H1 (cell line): ENCODE measurements around the gene NWD2. TPM values are rescaled to one million over a fixed set of nuclear protein-coding genes. Genes with fewer than 3 reads are reported as not detected.

Source experiments
- CTCF ChIA-PET: fragments of 300-600 bp; sonication (Branson Sonifier 250); formaldehyde crosslinking; loops from one replicate; lab custom pipeline; 2021; ENCODE audit not compliant: partially characterized antibody; lab: Charles Lee
- POLR2A ChIA-PET: fragments of 300-600 bp; sonication (Branson Sonifier 250); formaldehyde crosslinking; loops from one replicate; lab custom pipeline; 2021; ENCODE audit warnings: inconsistent platforms; ENCODE audit not compliant: partially characterized antibody; lab: Charles Lee
- DNase-seq, 2 experiments: peaks; one replicate each; pipeline versions ENCODE4 v3.0.0 to v3.0.0-alpha.2; 2010 to 2022; ENCODE audit warnings: low spot score in 2 of 2, low read depth in 1 of 2, mixed read lengths in 1 of 2
- FAIRE-seq: peaks from 2 replicates; lab custom pipeline; 2011; peaks lifted over from hg19 to GRCh38; lab: Jason Lieb, UNC
- H2AFZ ChIP-seq: 2 replicates; pipeline ENCODE4 v1.8.1; 2012; ENCODE audit warnings: low read length, inconsistent platforms
- H2AK5ac ChIP-seq: 2 replicates; pipeline ENCODE4 v1.6.1; 2013; ENCODE audit warnings: low read depth, low read length
- H2BK120ac ChIP-seq: replicated peaks from 2 replicates; pipeline ENCODE3; 2013; ENCODE audit warnings: low read depth, low read length, inconsistent platforms
- H2BK12ac ChIP-seq: 2 replicates; pipeline ENCODE4 v1.6.1; 2013; ENCODE audit warnings: low read depth, low read length
- H2BK15ac ChIP-seq: 2 replicates; pipeline ENCODE4 v1.6.1; 2013; ENCODE audit warnings: low read length
- H2BK20ac ChIP-seq: 2 replicates; pipeline ENCODE4 v1.6.1; 2013; ENCODE audit warnings: low read length
- H2BK5ac ChIP-seq: 2 replicates; pipeline ENCODE4 v1.6.1; 2013; ENCODE audit warnings: low read depth, low read length
- H3K14ac ChIP-seq: 2 replicates; pipeline ENCODE4 v1.6.1; 2013; ENCODE audit warnings: inconsistent platforms; ENCODE audit not compliant: insufficient read length
- H3K18ac ChIP-seq: 2 replicates; pipeline ENCODE4 v1.6.1; 2013; ENCODE audit warnings: low read length; ENCODE audit errors: extremely low read depth
- H3K23ac ChIP-seq: 2 replicates; pipeline ENCODE4 v1.6.1; 2013; ENCODE audit warnings: inconsistent platforms; ENCODE audit not compliant: insufficient read length
- H3K23me2 ChIP-seq: 2 replicates; pipeline ENCODE4 v1.6.1; 2013; ENCODE audit warnings: low read depth, low read length
- H3K27ac ChIP-seq: 2 replicates; pipeline ENCODE4 v1.6.1; 2011; ENCODE audit warnings: low read depth, low read length, inconsistent platforms
- H3K27me3 ChIP-seq, 4 experiments: replicated peaks in 1 of 4; 1 replicate in 1 of 4; 2 replicates in 3 of 4; pipeline versions ENCODE4 v1.6.1 to v1.8.1; 2011 to 2013; ENCODE audit warnings: low read length in 3 of 4, mild to moderate bottlenecking in 3 of 4, inconsistent platforms in 2 of 4, mixed read lengths in 2 of 4, moderate library complexity in 1 of 4; ENCODE audit not compliant: control insufficient read depth in 3 of 4, insufficient read depth in 3 of 4; ENCODE audit errors: extremely low read depth in 1 of 4
- H3K36me3 ChIP-seq, 4 experiments: 2 replicates each; pipeline versions ENCODE4 v1.6.1 to v1.8.1; 2011 to 2013; ENCODE audit warnings: mild to moderate bottlenecking in 4 of 4, low read length in 3 of 4, moderate library complexity in 2 of 4, control low read depth in 1 of 4, inconsistent platforms in 1 of 4; ENCODE audit not compliant: insufficient read depth in 4 of 4, control insufficient read depth in 2 of 4
- H3K4ac ChIP-seq: replicated peaks from 2 replicates; pipeline ENCODE3; 2013; ENCODE audit warnings: low read length, low read depth, mixed read lengths, inconsistent platforms; ENCODE audit not compliant: insufficient read length
- H3K4me1 ChIP-seq, 4 experiments: replicated peaks in 1 of 4; 1 replicate in 1 of 4; 2 replicates in 3 of 4; pipeline versions ENCODE4 v1.6.1 to v1.8.1; 2011 to 2013; ENCODE audit warnings: low read length in 3 of 4, inconsistent platforms in 2 of 4, mixed read lengths in 1 of 4; ENCODE audit not compliant: insufficient read depth in 4 of 4, control insufficient read depth in 3 of 4
- H3K4me2 ChIP-seq, 2 experiments: 2 replicates each; pipeline versions ENCODE4 v1.6.1 to v1.8.1; 2011 to 2013; ENCODE audit warnings: low read depth in 2 of 2, low read length in 2 of 2, control low read depth in 1 of 2, inconsistent platforms in 1 of 2, mild to moderate bottlenecking in 1 of 2; ENCODE audit not compliant: insufficient read depth in 1 of 2
- H3K4me3 ChIP-seq, 4 experiments: fragments of 200-600, 300-600 bp in 1 of 4; sonication (generic), shearing (Covaris generic), sonication (Bioruptor Twin) in 1 of 4; 2 replicates each; pipeline versions ENCODE4 v1.5.1 to v1.8.1; 2011 to 2016; ENCODE audit warnings: low read length in 4 of 4, low read depth in 3 of 4, control low read depth in 2 of 4, inconsistent platforms in 2 of 4, mild to moderate bottlenecking in 2 of 4, mixed read lengths in 1 of 4, moderate library complexity in 1 of 4; ENCODE audit not compliant: insufficient read depth in 2 of 4; ENCODE audit errors: extremely low read depth in 1 of 4
- H3K56ac ChIP-seq: replicated peaks from 2 replicates; pipeline ENCODE3; 2013; ENCODE audit warnings: low read depth, mild to moderate bottlenecking, mixed read lengths, low read length, inconsistent platforms; ENCODE audit not compliant: insufficient read length
- H3K79me1 ChIP-seq: 2 replicates; pipeline ENCODE4 v1.6.1; 2013; ENCODE audit warnings: low read depth, low read length, control low read depth
- H3K79me2 ChIP-seq, 2 experiments: 2 replicates each; pipeline versions ENCODE4 v1.6.1 to v1.8.1; 2012 to 2013; ENCODE audit warnings: low read length in 2 of 2, mild to moderate bottlenecking in 2 of 2, inconsistent platforms in 1 of 2; ENCODE audit not compliant: insufficient read depth in 2 of 2, control insufficient read depth in 1 of 2
- H3K9ac ChIP-seq, 4 experiments: replicated peaks in 1 of 4; 1 replicate in 1 of 4; 2 replicates in 3 of 4; pipeline versions ENCODE4 v1.6.1 to v1.8.1; 2011 to 2013; ENCODE audit warnings: low read depth in 3 of 4, low read length in 3 of 4, control low read depth in 2 of 4, mild to moderate bottlenecking in 2 of 4, moderate library complexity in 2 of 4, inconsistent platforms in 1 of 4; ENCODE audit errors: extremely low read depth in 1 of 4
- H3K9me3 ChIP-seq, 2 experiments: 2 replicates each; pipeline versions ENCODE4 v1.6.1 to v1.8.1; 2012 to 2013; ENCODE audit warnings: mild to moderate bottlenecking in 2 of 2, moderate library complexity in 2 of 2, control low read depth in 1 of 2, inconsistent platforms in 1 of 2, low read depth in 1 of 2, low read length in 1 of 2, mixed read lengths in 1 of 2; ENCODE audit not compliant: insufficient read depth in 2 of 2
- H4K20me1 ChIP-seq, 2 experiments: replicated peaks in 1 of 2; 2 replicates each; pipeline versions ENCODE3 to v1.8.1; 2011 to 2013; ENCODE audit warnings: inconsistent platforms in 2 of 2, low read length in 2 of 2, mild to moderate bottlenecking in 1 of 2; ENCODE audit not compliant: insufficient read depth in 2 of 2, control insufficient read depth in 1 of 2
- H4K5ac ChIP-seq: 2 replicates; pipeline ENCODE4 v1.6.1; 2013; ENCODE audit warnings: low read length, low read depth, mixed read lengths, inconsistent platforms; ENCODE audit not compliant: insufficient read length
- H4K8ac ChIP-seq: 2 replicates; pipeline ENCODE4 v1.8.0; 2013; ENCODE audit warnings: mild to moderate bottlenecking, moderate library complexity, low read length, inconsistent platforms; ENCODE audit not compliant: insufficient read depth; ENCODE audit errors: extremely low read depth
- H4K91ac ChIP-seq: replicated peaks from 2 replicates; pipeline ENCODE3; 2013; ENCODE audit warnings: low read length, mixed read lengths, inconsistent platforms; ENCODE audit not compliant: insufficient read length
- BCL11A ChIP-seq, 2 experiments: IDR thresholded peaks; one replicate each; pipeline ENCODE4 v1.6.1; 2011; ENCODE audit warnings: low read depth in 2 of 2, low read length in 2 of 2, mild to moderate bottlenecking in 2 of 2
- CHD1 ChIP-seq: IDR thresholded peaks from 2 replicates; pipeline ENCODE4 v1.6.1; 2012; ENCODE audit warnings: low read depth, low read length, improper control_type of control experiment
- HDAC6 ChIP-seq: IDR thresholded peaks from one replicate; pipeline ENCODE4 v1.7.1; 2012; ENCODE audit warnings: low read depth, mild to moderate bottlenecking, inconsistent platforms, low read length, moderate library complexity
- KDM1A ChIP-seq: fragments of 200-600, 300-600 bp; sonication (generic); IDR thresholded peaks from 2 replicates; pipeline ENCODE4 v1.7.1; 2016; ENCODE audit warnings: mild to moderate bottlenecking, low read length, borderline replicate concordance
- KDM4A ChIP-seq: IDR thresholded peaks from one replicate; pipeline ENCODE4 v1.7.1; 2012; ENCODE audit warnings: low read depth, mild to moderate bottlenecking, moderate library complexity, low read length, inconsistent platforms; ENCODE audit not compliant: severe bottlenecking
- MAFK ChIP-seq: IDR thresholded peaks from 2 replicates; pipeline ENCODE4 v1.6.1; 2012; ENCODE audit warnings: low read depth, mild to moderate bottlenecking, improper control_type of control experiment, low read length
- RBBP5 ChIP-seq: IDR thresholded peaks from 2 replicates; pipeline ENCODE4 v1.7.1; 2012; ENCODE audit warnings: low read depth, mild to moderate bottlenecking, inconsistent platforms, low read length, moderate library complexity, borderline replicate concordance
- RXRA ChIP-seq: IDR thresholded peaks from 2 replicates; pipeline ENCODE4 v1.6.1; 2011; ENCODE audit warnings: low read depth, mild to moderate bottlenecking, low read length, moderate library complexity; ENCODE audit not compliant: insufficient read depth
- SP1 ChIP-seq: IDR thresholded peaks from 2 replicates; pipeline ENCODE4 v1.6.1; 2011; ENCODE audit warnings: low read depth, low read length
- SP2 ChIP-seq: IDR thresholded peaks from 2 replicates; pipeline ENCODE4 v1.6.1; 2012; ENCODE audit warnings: mild to moderate bottlenecking, low read length, inconsistent platforms
- YY1 ChIP-seq: IDR thresholded peaks from 2 replicates; pipeline ENCODE4 v1.6.1; 2011; ENCODE audit warnings: low read depth, mild to moderate bottlenecking, low read length
- WGBS, 2 experiments: shearing (Covaris generic) in 1 of 2; methylation state at CpG; one replicate each; pipeline versions ENCODE4 v1.1.6 to v1.1.7; 2013 to 2015; ENCODE audit warnings: low lambda C conversion rate in 2 of 2, mixed read lengths in 2 of 2, inconsistent platforms in 1 of 2, low coverage in 1 of 2, missing lambda C conversion rate in 1 of 2; ENCODE audit not compliant: insufficient replicate concordance in 2 of 2, insufficient coverage in 1 of 2, insufficient read length in 1 of 2; ENCODE audit errors: extremely low coverage in 1 of 2, missing lambda C conversion rate in 1 of 2; 5-methylcytosine and 5-hydroxymethylcytosine counted together
- polyA plus RNA-seq, 7 experiments: library from polyadenylated mRNA; depleted of rRNA in 3 of 7; stranded (reverse) in 5 of 7; unstranded in 2 of 7; fragments of >200 nt in 5 of 7; fragments of 200-250 nt in 2 of 7; gene quantifications; 1 replicate in 5 of 7; 2 replicates in 1 of 7; 4 replicates in 1 of 7; pipeline versions ENCODE4 v1.2.1 to v1.2.3, GENCODE V29; 2011 to 2013; ENCODE audit warnings: missing spikeins in 2 of 7, mixed read lengths in 2 of 7
- total RNA-seq: library from RNA; stranded (reverse); fragmentation: NEBNext Ultra II Directional; extraction: Animal tissue kit (Norgen Biotek cat#: 25700); gene quantifications from 2 replicates; pipeline ENCODE4 v1.2.1, GENCODE V29; 2021

The NWD2 gene
- total and polyA plus RNA-seq, 2 of the 8 experiments (the other 6 are each of a cell fraction or from before 2014, with no cell fraction given), result under 0.01 TPM; not detected in 1

DNA sequence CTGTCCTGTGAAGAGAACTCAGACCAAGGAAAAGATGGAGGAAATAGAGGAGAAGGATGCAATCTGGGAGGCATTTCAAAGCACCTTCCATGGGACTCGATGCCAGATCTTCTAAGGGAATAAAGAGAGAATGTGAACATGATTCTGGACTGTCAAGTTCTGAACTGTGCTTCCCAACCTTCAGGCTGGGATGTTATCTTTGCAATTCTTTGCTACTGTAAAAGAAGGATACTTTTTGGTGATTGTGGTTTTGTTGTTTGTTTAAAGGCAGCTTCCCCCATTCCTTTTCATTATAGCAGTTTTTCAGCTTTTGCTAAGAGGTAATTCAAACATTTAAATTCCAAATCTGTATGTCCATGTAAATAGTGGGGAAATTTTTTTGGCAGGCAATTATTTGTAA lies 217.3 kb downstream of the NWD2 start:
- Histone ChIP-seq H3K36me3 (no peaks in the 10 kb centered on the region), H4K91ac (no peak overlapping the region), H4K5ac (no peak overlapping the region), H3K4me3 (no peak overlapping the region), H4K20me1 (no peaks in the 10 kb centered on the region), H3K27me3 (no peaks in the 10 kb centered on the region), H3K27ac (no peak overlapping the region), H3K14ac (no peak overlapping the region), H3K4ac (no peak overlapping the region), H3K56ac (no peak overlapping the region), H2BK12ac (no peak overlapping the region), H3K9ac (no peak overlapping the region), H3K9me3 (no peaks in the 10 kb centered on the region), H2AFZ (no peak overlapping the region), H3K23ac (no peak overlapping the region), H4K8ac (no peak overlapping the region), H2AK5ac (no peak overlapping the region), H3K4me2 (no peak overlapping the region), H3K18ac (no peak overlapping the region), H2BK5ac (no peak overlapping the region), H3K79me2 (no peaks in the 10 kb centered on the region), H3K4me1 (peaks cover 0 to 3% (median 1%) of the 10 kb centered on the region in 4 experiments; a peak in 4 of 7 replicates), H2BK20ac (no peak overlapping the region), H2BK120ac (no peak overlapping the region), H2BK15ac (no peak overlapping the region), H3K79me1 (no peaks in the 10 kb centered on the region), H3K23me2 (no peaks in the 10 kb centered on the region)
- POLR2A ChIA-PET, result no interaction called here
- WGBS, 2 experiments, result 94% methylated on average over 1 of the region's 1 CpG; no CpG with 5 or more reads in 1 of the 2 experiments
- DNase-seq (no peak), FAIRE-seq (no peak)
- CTCF ChIA-PET, result interaction anchor here (1.4 kb wide), 1 partner anchor 106 kb away, joined by 5 read pairs; no protein-coding TSS in a partner anchor
- TF ChIP-seq CHD1 (no peak), SP2 (no peak), MAFK (no peak), RBBP5 (no peak), HDAC6 (no peak), SP1 (no peak), KDM4A (no peak), RXRA (no peak), BCL11A (IDR thresholded peaks at IDR 0.05; ENCODE audit: low read depth in 2 of 2, low read length in 2 of 2) (no peak), YY1 (no peak), KDM1A (no peak)
